OCI-LY1 (cell line): ENCODE data around the gene INTS14.

Experiments used
- CTCF ChIP-seq: fragments of 200-600 bp; sonication (generic), shearing (Covaris generic); IDR thresholded peaks from 2 replicates; pipeline ENCODE4 v1.5.1; 2017; ENCODE audit warnings: mild to moderate bottlenecking, antibody characterized with exemption, low read length, moderate library complexity, mixed read lengths
- EZH2 ChIP-seq: fragments of 200-600 bp; sonication (generic), shearing (Covaris generic); IDR thresholded peaks from 2 replicates; pipeline ENCODE4 v1.8.0; 2017; ENCODE audit warnings: borderline replicate concordance, mixed run types, mild to moderate bottlenecking, antibody characterized with exemption, low read length, moderate library complexity, mixed read lengths

GRCh38 chr15:65651042-65651322, 40.1 kb upstream of the INTS14 start:
- TF ChIP-seq CTCF = no peak
- TF ChIP-seq EZH2 = no peak
